SK-N-SH (cell line): ENCODE data around the gene FRMD4B.

Source experiments
- CTCF ChIP-seq: fragments of 200-600 bp; sonication (generic); IDR thresholded peaks from 2 replicates; pipeline ENCODE4 v1.6.1; 2017; ENCODE audit warnings: antibody characterized with exemption, mild to moderate bottlenecking, moderate library complexity
- EZH2phosphoT487 ChIP-seq: fragments of 200-600 bp; sonication (generic); IDR thresholded peaks from 2 replicates; pipeline ENCODE4 v1.6.1; 2017; ENCODE audit warnings: low read depth, mixed run types, mild to moderate bottlenecking, antibody characterized with exemption, moderate library complexity, borderline replicate concordance
- FOSL2 ChIP-seq: IDR thresholded peaks from 2 replicates; pipeline ENCODE4 v1.4.0; 2012; ENCODE audit warnings: low read depth, mild to moderate bottlenecking, moderate library complexity, borderline replicate concordance
- MAX ChIP-seq: IDR thresholded peaks from 2 replicates; pipeline ENCODE4 v1.4.0; 2012; ENCODE audit warnings: low read depth
- MXI1 ChIP-seq: IDR thresholded peaks from 2 replicates; pipeline ENCODE4 v1.6.1; 2012; ENCODE audit warnings: mild to moderate bottlenecking, low read depth, low read length, improper control_type of control experiment
- NFIC ChIP-seq: IDR thresholded peaks from 2 replicates; pipeline ENCODE4 v1.4.0; 2012; ENCODE audit warnings: borderline replicate concordance
- RAD21 ChIP-seq: IDR thresholded peaks from 2 replicates; pipeline ENCODE4 v1.6.1; 2012; ENCODE audit warnings: mild to moderate bottlenecking, low read length
- RCOR1 ChIP-seq: fragments of 150-350 bp; IDR thresholded peaks from 2 replicates; pipeline ENCODE4 v1.6.1; 2017; ENCODE audit warnings: antibody characterized with exemption, low read length
- RFX5 ChIP-seq: IDR thresholded peaks from 2 replicates; pipeline ENCODE4 v1.6.1; 2012; ENCODE audit warnings: mild to moderate bottlenecking, improper control_type of control experiment, low read length
- RXRA ChIP-seq: IDR thresholded peaks from 2 replicates; pipeline ENCODE4 v1.4.0; 2012; ENCODE audit warnings: low read depth, mild to moderate bottlenecking, borderline replicate concordance
- TAF1 ChIP-seq: IDR thresholded peaks from 2 replicates; pipeline ENCODE4 v1.6.1; 2012; ENCODE audit warnings: low read depth, mild to moderate bottlenecking, low read length, moderate library complexity, borderline replicate concordance
- TCF12 ChIP-seq: IDR thresholded peaks from 2 replicates; pipeline ENCODE4 v1.4.0; 2012

- TF ChIP-seq NFIC (no peak), RFX5 (no peak), CTCF (no peak), TCF12 (no peak), RCOR1 (no peak), MXI1 (no peak), TAF1 (no peak), FOSL2 (no peak), MAX (no peak), RXRA (no peak), EZH2phosphoT487 (no peak), RAD21 (no peak)
Observed at GRCh38 chr3:69160107-69160506, 225.8 kb downstream of the FRMD4B start.
